K562 (cell line): ENCODE data around the gene NT5DC4. TPM values are rescaled to one million over a fixed set of nuclear protein-coding genes. Genes with fewer than 3 reads are reported as not detected.

Source experiments
- ARID3B ChIP-seq: fragments of 250-450 bp; sonication (Bioruptor Pico); IDR thresholded peaks from 2 replicates; pipeline ENCODE4 v1.4.0; 2020; ENCODE audit warnings: borderline replicate concordance
- CCNT2 ChIP-seq: IDR thresholded peaks from 2 replicates; pipeline ENCODE4 v1.6.1; 2011; ENCODE audit warnings: borderline replicate concordance, low read depth, mild to moderate bottlenecking, moderate library complexity, mixed read lengths, low read length; ENCODE audit not compliant: insufficient read length; ENCODE audit errors: extremely low read depth
- EHMT2 ChIP-seq: fragments of 450-650 bp; IDR thresholded peaks from 2 replicates; pipeline ENCODE4 v1.6.1; 2018; ENCODE audit warnings: antibody characterized with exemption
- ETV1 ChIP-seq: fragments of 450-650 bp; conservative IDR thresholded peaks from 2 replicates; pipeline ENCODE4 v1.6.1; 2016; ENCODE audit warnings: missing genetic modification characterization, control low read depth, low read depth, missing compliant biosample characterization
- FOXA3 ChIP-seq, 2 experiments: fragments of 450-650 bp in 1 of 2; sonication (generic) in 1 of 2; formaldehyde crosslinking; IDR thresholded peaks in 1 of 2; conservative IDR thresholded peaks in 1 of 2; 2 replicates each; pipeline versions ENCODE4 v1.4.0 to v1.8.0; 2020 to 2022; ENCODE audit warnings: mild to moderate bottlenecking in 2 of 2, missing genetic modification reagents in 1 of 2
- NBN ChIP-seq: fragments of 450-650 bp; IDR thresholded peaks from 2 replicates; pipeline ENCODE4 v1.6.1; 2016; ENCODE audit warnings: low read depth, mild to moderate bottlenecking
- PURB ChIP-seq: sonication (generic); formaldehyde crosslinking; IDR thresholded peaks from 2 replicates; pipeline ENCODE4 v1.9.0; 2021; ENCODE audit warnings: low read depth, mild to moderate bottlenecking, missing genetic modification reagents
- SETDB1 ChIP-seq: IDR thresholded peaks from one replicate; pipeline ENCODE4 v1.6.1; 2012; ENCODE audit warnings: low read length, control low read depth, inconsistent platforms
- SMAD3 ChIP-seq: fragments of 450-650 bp; formaldehyde crosslinking; conservative IDR thresholded peaks from 2 replicates; pipeline ENCODE4 v1.4.0; 2020; ENCODE audit warnings: mild to moderate bottlenecking
- SRSF9 ChIP-seq: fragments of 200-400 bp; formaldehyde crosslinking; IDR thresholded peaks from 2 replicates; pipeline ENCODE4 v1.6.1; 2017; ENCODE audit warnings: low read depth, low read length, borderline replicate concordance
- TARDBP ChIP-seq: fragments of 450-650 bp; IDR thresholded peaks from 2 replicates; pipeline ENCODE4 v1.6.1; 2016
- TGIF2 ChIP-seq: sonication (generic); formaldehyde crosslinking; IDR thresholded peaks from 2 replicates; pipeline ENCODE4 v1.8.1; 2022; ENCODE audit warnings: mild to moderate bottlenecking, missing genetic modification reagents, moderate library complexity
- WHSC1 ChIP-seq: IDR thresholded peaks from one replicate; pipeline ENCODE4 v1.6.1; 2012; ENCODE audit warnings: low read length, control low read depth, inconsistent platforms
- YY1 ChIP-seq, 3 experiments: IDR thresholded peaks; 2 replicates each; pipeline ENCODE4 v1.6.1; 2011; ENCODE audit warnings: low read length in 2 of 3, mild to moderate bottlenecking in 2 of 3, moderate library complexity in 2 of 3, borderline replicate concordance in 1 of 3, control low read depth in 1 of 3, low read depth in 1 of 3; ENCODE audit not compliant: insufficient read depth in 3 of 3, insufficient replicate concordance in 2 of 3, control insufficient read depth in 1 of 3, insufficient read length in 1 of 3; ENCODE audit errors: extremely low read depth in 1 of 3
- ZNF23 ChIP-seq: fragments of 250-450 bp; sonication (Bioruptor Pico); IDR thresholded peaks from 2 replicates; pipeline ENCODE4 v1.4.0; 2020; ENCODE audit warnings: mild to moderate bottlenecking
- ZNF384 ChIP-seq: IDR thresholded peaks from 2 replicates; pipeline ENCODE4 v1.6.1; 2012; ENCODE audit warnings: low read depth, low read length, improper control_type of control experiment
- polyA plus RNA-seq, 8 experiments: library from polyadenylated mRNA; depleted of rRNA in 4 of 8; stranded (reverse) in 5 of 8; unstranded in 3 of 8; fragments of >200 nt; fragmentation: Nextera tagmentation in 2 of 8; fragmentation: Illumina TruSeq in 1 of 8; extraction: Ambion mirVana in 2 of 8; extraction: Trizol in 1 of 8; gene quantifications; 2 replicates each; pipeline versions ENCODE4 v1.2.1 to v1.2.3, GENCODE V29; 2011 to 2014; ENCODE audit warnings: inconsistent platforms in 1 of 8, missing spikeins in 1 of 8
- total RNA-seq, 7 experiments: library from RNA; depleted of rRNA in 6 of 7; stranded (reverse); fragments of >200 nt in 6 of 7; fragmentation: Illumina TruSeq in 2 of 7; extraction: Trizol in 2 of 7; gene quantifications; 2 replicates each; pipeline versions ENCODE4 v1.2.1 to v1.2.3, GENCODE V29; 2011 to 2021; ENCODE audit warnings: low replicate concordance in 1 of 7
- TF ChIP-seq, protein P1 (sequence below), 2 experiments: fragments of 450-650 bp in 1 of 2; sonication (generic) in 1 of 2; formaldehyde crosslinking; conservative IDR thresholded peaks; 2 replicates each; pipeline versions ENCODE4 v1.4.0 to v1.8.1; 2020 to 2022; ENCODE audit warnings: mild to moderate bottlenecking in 1 of 2, missing genetic modification reagents in 1 of 2
- TF ChIP-seq, protein P2 (sequence below): fragments of 450-650 bp; IDR thresholded peaks from 2 replicates; pipeline ENCODE4 v1.6.1; 2018; ENCODE audit warnings: mild to moderate bottlenecking, low read depth; ENCODE audit not compliant: partially characterized antibody
- TF ChIP-seq, protein P3 (sequence below): fragments of 250-450 bp; sonication (Bioruptor Pico); IDR thresholded peaks from 2 replicates; pipeline ENCODE4 v1.5.0; 2021; ENCODE audit warnings: mild to moderate bottlenecking, borderline replicate concordance
- TF ChIP-seq, protein P4 (sequence below): fragments of 450-650 bp; IDR thresholded peaks from 2 replicates; pipeline ENCODE4 v1.6.1; 2017; ENCODE audit warnings: mild to moderate bottlenecking, moderate library complexity

The NT5DC4 gene
- total and polyA plus RNA-seq, 9 of the 15 experiments (the other 6 are each of a cell fraction or from before 2014, with no cell fraction given) = 0.44 to 6.9 (median 2.5) TPM

GRCh38 chr2:112706170-112706664 lies 14.6 kb upstream of the NT5DC4 start (continued):
- TF ChIP-seq, protein P1, sequence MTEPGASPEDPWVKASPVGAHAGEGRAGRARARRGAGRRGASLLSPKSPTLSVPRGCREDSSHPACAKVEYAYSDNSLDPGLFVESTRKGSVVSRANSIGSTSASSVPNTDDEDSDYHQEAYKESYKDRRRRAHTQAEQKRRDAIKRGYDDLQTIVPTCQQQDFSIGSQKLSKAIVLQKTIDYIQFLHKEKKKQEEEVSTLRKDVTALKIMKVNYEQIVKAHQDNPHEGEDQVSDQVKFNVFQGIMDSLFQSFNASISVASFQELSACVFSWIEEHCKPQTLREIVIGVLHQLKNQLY (CRISPR knock-in tag; conservative IDR thresholded peaks at IDR 0.05) = no peak
- TF ChIP-seq NBN (peak; percentile 99), EHMT2 (peak; percentile 92), SRSF9 (no peak), FOXA3 (CRISPR knock-in tag; conservative IDR thresholded peaks at IDR 0.05 in 1 of 2, IDR thresholded peaks at IDR 0.05 in 1 of 2) (peak in 1 of 2 experiments; percentile 21; a peak in 1 of 4 replicates), ZNF384 (peak; percentile 74), YY1 (IDR thresholded peaks at IDR 0.05; ENCODE audit: borderline replicate concordance in 1 of 3, control insufficient read depth in 1 of 3, extremely low read depth in 1 of 3, insufficient read depth in 3 of 3, insufficient read length in 1 of 3, insufficient replicate concordance in 2 of 3, low read depth in 1 of 3, low read length in 2 of 3) (peak in 1 of 3 experiments; percentile 48), TARDBP (peak; percentile 80; the same call in 1 of the 2 replicates), CCNT2 (peak; percentile 57), ARID3B (CRISPR knock-in tag) (0 out of 2 replicates have a peak, but pooled peaks have one; percentile 81), SETDB1 (no peak), TGIF2 (no peak), SMAD3 (CRISPR knock-in tag) (peak; percentile 71), WHSC1 (no peak), ETV1 (tag) (peak; percentile 94), PURB (no peak), ZNF23 (CRISPR knock-in tag) (no peak)
- TF ChIP-seq, protein P2, sequence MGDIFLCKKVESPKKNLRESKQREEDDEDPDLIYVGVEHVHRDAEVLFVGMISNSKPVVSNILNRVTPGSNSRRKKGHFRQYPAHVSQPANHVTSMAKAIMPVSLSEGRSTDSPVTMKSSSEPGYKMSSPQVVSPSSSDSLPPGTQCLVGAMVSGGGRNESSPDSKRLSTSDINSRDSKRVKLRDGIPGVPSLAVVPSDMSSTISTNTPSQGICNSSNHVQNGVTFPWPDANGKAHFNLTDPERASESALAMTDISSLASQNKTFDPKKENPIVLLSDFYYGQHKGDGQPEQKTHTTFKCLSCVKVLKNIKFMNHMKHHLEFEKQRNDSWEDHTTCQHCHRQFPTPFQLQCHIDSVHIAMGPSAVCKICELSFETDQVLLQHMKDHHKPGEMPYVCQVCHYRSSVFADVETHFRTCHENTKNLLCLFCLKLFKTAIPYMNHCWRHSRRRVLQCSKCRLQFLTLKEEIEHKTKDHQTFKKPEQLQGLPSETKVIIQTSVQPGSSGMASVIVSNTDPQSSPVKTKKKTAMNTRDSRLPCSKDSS = no peak
- TF ChIP-seq, protein P3, sequence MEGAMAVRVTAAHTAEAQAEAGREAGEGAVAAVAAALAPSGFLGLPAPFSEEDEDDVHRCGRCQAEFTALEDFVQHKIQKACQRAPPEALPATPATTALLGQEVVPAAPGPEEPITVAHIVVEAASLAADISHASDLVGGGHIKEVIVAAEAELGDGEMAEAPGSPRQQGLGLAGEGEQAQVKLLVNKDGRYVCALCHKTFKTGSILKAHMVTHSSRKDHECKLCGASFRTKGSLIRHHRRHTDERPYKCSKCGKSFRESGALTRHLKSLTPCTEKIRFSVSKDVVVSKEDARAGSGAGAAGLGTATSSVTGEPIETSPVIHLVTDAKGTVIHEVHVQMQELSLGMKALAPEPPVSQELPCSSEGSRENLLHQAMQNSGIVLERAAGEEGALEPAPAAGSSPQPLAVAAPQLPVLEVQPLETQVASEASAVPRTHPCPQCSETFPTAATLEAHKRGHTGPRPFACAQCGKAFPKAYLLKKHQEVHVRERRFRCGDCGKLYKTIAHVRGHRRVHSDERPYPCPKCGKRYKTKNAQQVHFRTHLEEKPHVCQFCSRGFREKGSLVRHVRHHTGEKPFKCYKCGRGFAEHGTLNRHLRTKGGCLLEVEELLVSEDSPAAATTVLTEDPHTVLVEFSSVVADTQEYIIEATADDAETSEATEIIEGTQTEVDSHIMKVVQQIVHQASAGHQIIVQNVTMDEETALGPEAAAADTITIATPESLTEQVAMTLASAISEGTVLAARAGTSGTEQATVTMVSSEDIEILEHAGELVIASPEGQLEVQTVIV (CRISPR knock-in tag) = no peak
- TF ChIP-seq, protein P4, sequence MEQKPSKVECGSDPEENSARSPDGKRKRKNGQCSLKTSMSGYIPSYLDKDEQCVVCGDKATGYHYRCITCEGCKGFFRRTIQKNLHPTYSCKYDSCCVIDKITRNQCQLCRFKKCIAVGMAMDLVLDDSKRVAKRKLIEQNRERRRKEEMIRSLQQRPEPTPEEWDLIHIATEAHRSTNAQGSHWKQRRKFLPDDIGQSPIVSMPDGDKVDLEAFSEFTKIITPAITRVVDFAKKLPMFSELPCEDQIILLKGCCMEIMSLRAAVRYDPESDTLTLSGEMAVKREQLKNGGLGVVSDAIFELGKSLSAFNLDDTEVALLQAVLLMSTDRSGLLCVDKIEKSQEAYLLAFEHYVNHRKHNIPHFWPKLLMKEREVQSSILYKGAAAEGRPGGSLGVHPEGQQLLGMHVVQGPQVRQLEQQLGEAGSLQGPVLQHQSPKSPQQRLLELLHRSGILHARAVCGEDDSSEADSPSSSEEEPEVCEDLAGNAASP = no peak
